Measurements from ENCODE around the gene SPART. TPM values are rescaled to one million over a fixed set of nuclear protein-coding genes. Genes with fewer than 3 reads are reported as not detected.

The SPART gene
- polyA plus RNA-seq, 1 donor from 2014 or later: 52.4 TPM

DNA sequence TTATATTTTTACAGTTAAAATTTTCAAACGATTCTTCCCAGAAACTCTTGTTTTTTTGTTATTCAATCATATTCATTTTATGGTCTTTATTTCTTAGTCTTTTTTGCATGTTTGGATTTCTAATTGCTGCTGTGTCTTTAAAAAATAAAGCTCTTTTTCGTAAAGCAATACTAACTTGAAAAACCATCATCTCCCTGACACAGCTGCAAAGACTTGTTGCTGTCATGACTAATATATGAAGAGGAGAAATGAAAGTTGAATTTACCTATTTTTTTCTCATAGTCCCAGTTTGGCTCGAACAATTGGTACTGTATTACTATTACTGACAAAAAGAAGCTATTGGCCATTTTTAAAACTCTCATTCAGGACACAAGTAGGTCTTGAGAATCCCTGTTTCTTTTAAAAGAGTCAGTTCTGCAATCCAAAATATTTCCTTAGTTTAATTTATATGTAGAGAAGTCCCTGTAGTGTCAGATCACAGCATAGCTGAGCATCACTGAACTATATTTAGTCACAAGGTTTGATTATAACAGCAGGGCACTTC lies 12.1 kb upstream of the SPART start:
- no peaks in the 10 kb centered on the region for H3K9me2 ChIP-seq (ENCODE audit: insufficient read depth, low read length)
- no peak overlapping the region for H3K4me2 ChIP-seq (ENCODE audit: low read length)
- no peaks in the 10 kb centered on the region for H3K9me3 ChIP-seq (ENCODE audit: low read length)
- no peak for TF ChIP-seq MXI1 (conservative IDR thresholded peaks at IDR 0.05; ENCODE audit: poor library complexity, severe bottlenecking)
- no peak for TF ChIP-seq TAF1 (IDR thresholded peaks at IDR 0.05; ENCODE audit: low read depth)
- no peak for TF ChIP-seq SMC3 (conservative IDR thresholded peaks at IDR 0.05; ENCODE audit: poor library complexity)
- no peak for TF ChIP-seq EP300 (conservative IDR thresholded peaks at IDR 0.05; ENCODE audit: poor library complexity, severe bottlenecking)
- no peak for TF ChIP-seq RAD21 (conservative IDR thresholded peaks at IDR 0.05)
- no peak for TF ChIP-seq EZH2 (IDR thresholded peaks at IDR 0.05; ENCODE audit: borderline replicate concordance, insufficient read depth, low read length, poor library complexity, severe bottlenecking)
- TF ChIP-seq, protein P1, sequence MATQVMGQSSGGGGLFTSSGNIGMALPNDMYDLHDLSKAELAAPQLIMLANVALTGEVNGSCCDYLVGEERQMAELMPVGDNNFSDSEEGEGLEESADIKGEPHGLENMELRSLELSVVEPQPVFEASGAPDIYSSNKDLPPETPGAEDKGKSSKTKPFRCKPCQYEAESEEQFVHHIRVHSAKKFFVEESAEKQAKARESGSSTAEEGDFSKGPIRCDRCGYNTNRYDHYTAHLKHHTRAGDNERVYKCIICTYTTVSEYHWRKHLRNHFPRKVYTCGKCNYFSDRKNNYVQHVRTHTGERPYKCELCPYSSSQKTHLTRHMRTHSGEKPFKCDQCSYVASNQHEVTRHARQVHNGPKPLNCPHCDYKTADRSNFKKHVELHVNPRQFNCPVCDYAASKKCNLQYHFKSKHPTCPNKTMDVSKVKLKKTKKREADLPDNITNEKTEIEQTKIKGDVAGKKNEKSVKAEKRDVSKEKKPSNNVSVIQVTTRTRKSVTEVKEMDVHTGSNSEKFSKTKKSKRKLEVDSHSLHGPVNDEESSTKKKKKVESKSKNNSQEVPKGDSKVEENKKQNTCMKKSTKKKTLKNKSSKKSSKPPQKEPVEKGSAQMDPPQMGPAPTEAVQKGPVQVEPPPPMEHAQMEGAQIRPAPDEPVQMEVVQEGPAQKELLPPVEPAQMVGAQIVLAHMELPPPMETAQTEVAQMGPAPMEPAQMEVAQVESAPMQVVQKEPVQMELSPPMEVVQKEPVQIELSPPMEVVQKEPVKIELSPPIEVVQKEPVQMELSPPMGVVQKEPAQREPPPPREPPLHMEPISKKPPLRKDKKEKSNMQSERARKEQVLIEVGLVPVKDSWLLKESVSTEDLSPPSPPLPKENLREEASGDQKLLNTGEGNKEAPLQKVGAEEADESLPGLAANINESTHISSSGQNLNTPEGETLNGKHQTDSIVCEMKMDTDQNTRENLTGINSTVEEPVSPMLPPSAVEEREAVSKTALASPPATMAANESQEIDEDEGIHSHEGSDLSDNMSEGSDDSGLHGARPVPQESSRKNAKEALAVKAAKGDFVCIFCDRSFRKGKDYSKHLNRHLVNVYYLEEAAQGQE (IDR thresholded peaks at IDR 0.05; ENCODE audit: borderline replicate concordance): no peak
- TF ChIP-seq, protein P2, sequence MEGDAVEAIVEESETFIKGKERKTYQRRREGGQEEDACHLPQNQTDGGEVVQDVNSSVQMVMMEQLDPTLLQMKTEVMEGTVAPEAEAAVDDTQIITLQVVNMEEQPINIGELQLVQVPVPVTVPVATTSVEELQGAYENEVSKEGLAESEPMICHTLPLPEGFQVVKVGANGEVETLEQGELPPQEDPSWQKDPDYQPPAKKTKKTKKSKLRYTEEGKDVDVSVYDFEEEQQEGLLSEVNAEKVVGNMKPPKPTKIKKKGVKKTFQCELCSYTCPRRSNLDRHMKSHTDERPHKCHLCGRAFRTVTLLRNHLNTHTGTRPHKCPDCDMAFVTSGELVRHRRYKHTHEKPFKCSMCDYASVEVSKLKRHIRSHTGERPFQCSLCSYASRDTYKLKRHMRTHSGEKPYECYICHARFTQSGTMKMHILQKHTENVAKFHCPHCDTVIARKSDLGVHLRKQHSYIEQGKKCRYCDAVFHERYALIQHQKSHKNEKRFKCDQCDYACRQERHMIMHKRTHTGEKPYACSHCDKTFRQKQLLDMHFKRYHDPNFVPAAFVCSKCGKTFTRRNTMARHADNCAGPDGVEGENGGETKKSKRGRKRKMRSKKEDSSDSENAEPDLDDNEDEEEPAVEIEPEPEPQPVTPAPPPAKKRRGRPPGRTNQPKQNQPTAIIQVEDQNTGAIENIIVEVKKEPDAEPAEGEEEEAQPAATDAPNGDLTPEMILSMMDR (IDR thresholded peaks at IDR 0.05; ENCODE audit: poor library complexity, severe bottlenecking): no peak
- TF ChIP-seq POLR2AphosphoS5 (IDR thresholded peaks at IDR 0.05): no peak
- H3K27ac ChIP-seq (ENCODE audit: low read length): no peak overlapping the region
- no peaks in the 10 kb centered on the region for H3K27me3 ChIP-seq (ENCODE audit: insufficient read depth, low read depth, low read length)
- no peaks in the 10 kb centered on the region for H3K36me3 ChIP-seq (ENCODE audit: insufficient read depth, low read length)
- H3K9ac ChIP-seq (ENCODE audit: low read length): no peak overlapping the region
- no peak overlapping the region for H3K4me3 ChIP-seq (ENCODE audit: low read length)
- no peak overlapping the region for H2AFZ ChIP-seq (ENCODE audit: low read depth, low read length)
- H3K79me2 ChIP-seq (replicated peaks; ENCODE audit: insufficient read depth, low read length): no peaks in the 10 kb centered on the region
- no peaks in the 10 kb centered on the region for H3F3A ChIP-seq (ENCODE audit: insufficient read depth, low read length, poor library complexity, severe bottlenecking)
- no peaks in the 10 kb centered on the region for H4K20me1 ChIP-seq (ENCODE audit: insufficient read depth)

DNA sequence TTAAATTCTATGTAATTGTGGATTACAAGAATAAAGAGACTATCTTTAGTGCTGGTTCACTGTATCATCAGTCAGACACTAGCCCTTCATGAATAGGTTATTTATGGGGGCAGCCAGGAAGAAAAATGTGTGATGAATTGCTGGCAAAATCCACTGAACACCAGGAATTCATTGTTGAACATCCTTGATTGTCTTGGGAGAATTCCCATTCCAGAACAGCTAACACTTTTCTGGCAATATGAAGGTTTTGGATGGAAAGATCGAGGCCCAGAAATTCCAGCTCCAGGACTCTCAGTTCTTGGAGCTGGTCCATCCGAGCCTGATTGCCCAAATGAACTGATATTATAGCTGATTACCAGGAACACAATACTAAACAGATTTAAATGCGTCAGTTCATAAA lies 11.5 kb upstream of the SPART start:
- no peak overlapping the region for H3K9ac ChIP-seq (ENCODE audit: low read length)
- no peaks in the 10 kb centered on the region for H4K20me1 ChIP-seq (ENCODE audit: insufficient read depth)
- no peaks in the 10 kb centered on the region for H3F3A ChIP-seq (ENCODE audit: insufficient read depth, low read length, poor library complexity, severe bottlenecking)
- no peak overlapping the region for H3K4me3 ChIP-seq (ENCODE audit: low read length)
- no peaks in the 10 kb centered on the region for H3K79me2 ChIP-seq (replicated peaks; ENCODE audit: insufficient read depth, low read length)
- H3K9me2 ChIP-seq (ENCODE audit: insufficient read depth, low read length): no peaks in the 10 kb centered on the region
- TF ChIP-seq SMC3 (conservative IDR thresholded peaks at IDR 0.05; ENCODE audit: poor library complexity) (no peak), POLR2AphosphoS5 (IDR thresholded peaks at IDR 0.05) (no peak), MXI1 (conservative IDR thresholded peaks at IDR 0.05; ENCODE audit: poor library complexity, severe bottlenecking) (no peak), TAF1 (IDR thresholded peaks at IDR 0.05; ENCODE audit: low read depth) (no peak), RAD21 (conservative IDR thresholded peaks at IDR 0.05) (no peak), EZH2 (IDR thresholded peaks at IDR 0.05; ENCODE audit: borderline replicate concordance, insufficient read depth, low read length, poor library complexity, severe bottlenecking) (no peak), EP300 (conservative IDR thresholded peaks at IDR 0.05; ENCODE audit: poor library complexity, severe bottlenecking) (no peak)
- TF ChIP-seq, protein P2 (IDR thresholded peaks at IDR 0.05; ENCODE audit: poor library complexity, severe bottlenecking): no peak
- TF ChIP-seq, protein P1 (IDR thresholded peaks at IDR 0.05; ENCODE audit: borderline replicate concordance): no peak
- no peak overlapping the region for H2AFZ ChIP-seq (ENCODE audit: low read depth, low read length)
- no peaks in the 10 kb centered on the region for H3K9me3 ChIP-seq (ENCODE audit: low read length)
- H3K27ac ChIP-seq (ENCODE audit: low read length): no peak overlapping the region
- H3K36me3 ChIP-seq (ENCODE audit: insufficient read depth, low read length): no peaks in the 10 kb centered on the region
- H3K27me3 ChIP-seq (ENCODE audit: insufficient read depth, low read depth, low read length): no peaks in the 10 kb centered on the region
- H3K4me2 ChIP-seq (ENCODE audit: low read length): no peak overlapping the region

All from neural cell (in vitro differentiated cells).